HUDEP-2 (cell line): ENCODE results near the gene ACTC1.

Experiments used
- DNase-seq, 76 experiments: peaks; one replicate each; lab custom pipeline; 2025; ENCODE audit not compliant: unreplicated experiment in 76 of 76; lab: John Stamatoyannopoulos, UW

The ACTC1 gene

DNA sequence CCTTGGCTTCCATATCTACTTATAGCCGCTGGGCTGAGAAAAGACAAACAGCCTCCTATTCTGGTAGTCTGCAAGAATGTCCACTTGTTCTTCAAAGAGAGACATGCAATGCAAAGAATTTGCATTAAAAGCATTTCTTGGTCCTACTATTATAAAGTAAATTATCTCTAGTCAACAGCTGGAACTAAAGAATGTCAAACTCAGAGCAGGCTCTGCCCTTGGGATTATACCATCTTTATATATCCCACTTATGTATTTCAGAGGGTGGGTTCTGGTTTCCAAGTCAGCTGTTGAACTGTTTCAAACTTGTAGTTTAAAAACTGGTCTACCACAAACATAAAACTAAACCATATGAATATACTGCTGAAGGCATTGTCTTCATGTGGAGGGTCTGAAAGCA lies 7.0 kb upstream of the ACTC1 start:
- no peak for DNase-seq

DNA sequence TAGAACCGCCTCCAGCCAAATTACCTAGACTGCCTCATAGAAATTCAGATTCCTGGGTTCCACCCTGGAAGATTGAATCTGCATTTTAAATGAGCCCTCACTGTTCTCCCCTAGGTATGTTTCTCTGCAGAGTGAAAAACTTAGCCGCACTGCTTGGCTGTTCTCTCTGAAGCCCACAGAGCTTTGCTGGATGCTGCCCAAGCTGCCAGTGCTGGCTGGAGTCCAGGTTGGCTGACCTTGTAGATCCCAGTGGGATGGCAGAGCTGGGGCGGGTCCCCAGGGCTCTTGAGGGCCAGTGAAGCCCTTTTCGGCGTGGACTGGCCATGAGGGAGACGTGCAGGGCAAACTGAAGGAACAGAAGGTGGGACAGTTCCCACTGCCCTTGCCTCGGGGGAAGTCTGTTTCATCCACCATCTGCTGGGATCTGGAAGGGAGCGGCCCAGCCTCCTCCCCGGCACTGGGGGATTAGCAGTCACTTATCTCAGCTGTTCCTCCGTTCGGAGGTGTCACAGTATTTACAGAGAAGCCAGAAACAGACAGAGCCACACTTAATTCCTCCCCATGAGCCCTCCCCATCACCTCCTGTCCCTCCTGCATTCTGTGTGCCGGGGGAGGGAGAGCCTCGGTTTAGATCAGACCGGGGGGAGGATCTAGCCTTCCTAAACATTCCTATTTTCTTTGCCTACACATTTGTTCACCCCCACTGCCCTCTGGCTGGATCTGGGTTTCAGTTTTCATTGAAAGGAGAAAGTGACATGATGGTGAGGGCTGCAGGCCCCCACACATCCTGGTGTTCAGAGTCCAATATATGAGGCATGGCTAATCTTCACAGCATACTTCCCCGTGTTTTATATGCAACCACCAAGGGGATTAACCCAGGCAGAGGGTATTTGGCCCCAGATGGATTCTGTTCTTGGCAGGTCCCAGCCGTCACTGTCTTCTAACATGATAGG lies 4.1 kb upstream of the ACTC1 start:
- peak in 15 of 76 experiments; percentile 4 to 58 (median 37) for DNase-seq

DNA sequence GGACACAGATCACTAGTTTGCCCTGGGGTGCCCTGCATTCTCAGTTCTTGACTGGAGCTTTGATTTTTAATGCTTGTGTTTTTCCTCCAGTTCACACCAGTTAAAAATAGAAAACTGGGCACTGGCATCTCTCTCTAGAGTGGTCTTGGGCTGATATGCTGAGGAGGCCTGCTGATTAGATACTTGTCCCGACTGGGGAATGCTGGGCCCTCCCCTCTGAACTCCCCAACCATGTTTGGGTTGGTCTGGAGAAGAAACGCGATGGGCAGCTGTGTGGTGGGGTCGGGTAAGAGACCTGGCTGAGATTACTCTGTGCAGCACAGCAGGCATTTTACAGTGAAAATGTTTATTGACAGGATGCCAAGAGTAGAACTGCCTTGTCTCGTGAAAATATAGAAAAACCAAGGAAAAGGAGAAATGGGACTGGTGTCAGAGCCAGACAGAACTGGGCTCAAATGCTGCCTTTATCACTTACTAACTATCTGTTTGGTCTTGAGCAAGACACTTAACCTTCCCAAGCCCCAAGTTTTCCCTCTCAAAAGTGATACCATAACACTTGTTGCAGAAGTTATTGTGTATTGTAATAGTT lies 1.6 kb upstream of the ACTC1 start:
- DNase-seq: no peak

DNA sequence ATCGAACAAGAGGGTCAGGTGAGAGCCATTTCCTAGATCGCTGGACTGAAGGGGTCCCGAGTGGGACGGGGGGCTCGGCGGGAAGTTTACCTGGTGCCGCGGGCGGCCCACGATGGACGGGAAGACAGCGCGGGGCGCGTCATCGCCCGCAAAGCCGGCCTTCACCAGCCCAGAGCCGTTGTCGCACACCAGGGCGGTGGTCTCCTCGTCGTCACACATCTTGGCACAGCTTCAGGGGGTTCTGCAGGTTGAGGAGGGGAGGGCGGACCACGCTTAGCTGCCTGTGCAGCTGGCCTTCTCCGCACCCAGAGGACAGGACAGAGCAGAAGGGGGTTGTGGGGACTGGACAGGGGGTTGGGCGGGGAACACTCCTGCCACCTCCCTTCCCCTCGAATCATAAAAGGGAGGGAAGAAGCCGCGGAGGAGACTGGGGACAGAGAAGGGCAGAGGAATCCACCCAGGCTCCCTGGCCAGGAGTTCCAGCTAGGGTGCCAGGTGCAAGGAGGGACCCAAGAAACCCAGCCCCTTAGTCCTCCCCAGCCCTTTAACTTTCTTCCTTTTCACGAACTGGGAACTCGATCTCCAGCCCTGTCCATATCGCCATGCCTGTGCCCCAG lies 651 bp downstream of the ACTC1 start:
- no peak for DNase-seq

DNA sequence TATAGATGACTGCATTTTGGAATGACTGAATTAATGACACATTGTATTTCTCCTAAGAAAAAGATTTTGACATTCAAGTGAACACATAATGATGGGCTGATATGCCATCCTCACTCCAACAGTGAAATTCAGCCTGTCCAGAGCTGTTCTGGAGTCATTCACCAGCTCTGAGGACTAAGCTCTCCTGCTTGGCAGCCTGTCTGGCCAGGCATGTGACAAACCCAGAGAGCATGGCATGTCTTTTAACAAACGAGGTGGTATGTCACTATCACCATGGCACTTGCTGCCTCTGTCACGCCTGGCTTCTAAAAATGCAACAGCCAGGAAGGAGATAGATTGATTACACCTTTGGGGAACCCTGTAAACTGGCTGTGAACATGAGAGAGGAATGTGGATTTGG lies 1.4 kb downstream of the ACTC1 start:
- no peak for DNase-seq

DNA sequence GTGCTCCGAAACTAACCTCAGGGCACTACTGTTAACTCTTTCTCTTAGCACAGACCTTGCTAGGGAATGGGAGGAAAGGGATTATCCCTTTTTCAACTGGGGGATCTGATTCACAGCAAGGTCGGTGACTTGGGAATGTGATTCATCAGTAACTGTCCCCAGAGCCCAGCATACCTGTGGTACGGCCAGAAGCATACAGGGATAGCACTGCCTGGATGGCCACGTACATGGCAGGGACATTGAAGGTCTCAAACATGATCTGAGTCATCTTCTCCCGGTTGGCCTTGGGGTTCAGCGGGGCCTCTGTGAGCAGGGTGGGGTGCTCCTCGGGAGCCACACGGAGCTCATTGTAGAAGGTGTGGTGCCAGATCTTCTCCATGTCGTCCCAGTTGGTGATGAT lies 2.3 kb downstream of the ACTC1 start:
- no peak for DNase-seq

DNA sequence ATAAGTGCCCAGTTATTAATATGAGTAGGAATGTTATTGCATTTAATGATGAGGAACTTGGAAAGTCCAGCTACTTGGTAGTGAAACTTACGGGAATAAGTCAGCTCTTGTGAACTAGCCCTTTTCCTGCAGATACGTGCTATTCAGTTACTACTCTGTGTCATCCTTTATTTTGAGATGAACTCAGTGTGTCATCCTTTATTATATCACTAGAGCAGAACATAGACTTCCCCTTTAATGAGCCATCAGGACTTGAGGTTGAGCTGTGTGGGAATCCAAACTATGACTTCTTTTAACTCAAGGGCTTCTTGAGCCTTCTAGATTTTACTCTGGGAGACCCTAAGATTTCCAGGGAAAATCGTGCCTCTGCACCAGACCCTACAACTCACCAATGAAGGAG lies 3.6 kb downstream of the ACTC1 start:
- no peak for DNase-seq

DNA sequence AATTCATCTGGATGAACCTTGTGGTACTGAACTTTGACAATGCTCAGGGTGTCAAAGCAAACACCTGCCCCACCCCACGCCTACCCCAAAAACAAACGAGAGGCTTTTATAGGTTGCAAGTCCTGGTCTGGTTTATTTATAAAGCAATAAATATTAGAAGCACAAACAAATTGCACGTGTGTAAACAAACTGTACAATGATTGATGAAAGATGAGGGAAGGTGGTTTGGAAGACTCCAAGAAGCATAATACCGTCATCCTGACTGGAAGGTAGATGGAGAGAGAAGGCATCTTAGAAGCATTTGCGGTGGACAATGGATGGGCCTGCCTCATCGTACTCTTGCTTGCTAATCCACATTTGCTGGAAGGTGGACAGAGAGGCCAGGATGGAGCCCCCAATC lies 5.2 kb downstream of the ACTC1 start:
- DNase-seq: no peak

DNA sequence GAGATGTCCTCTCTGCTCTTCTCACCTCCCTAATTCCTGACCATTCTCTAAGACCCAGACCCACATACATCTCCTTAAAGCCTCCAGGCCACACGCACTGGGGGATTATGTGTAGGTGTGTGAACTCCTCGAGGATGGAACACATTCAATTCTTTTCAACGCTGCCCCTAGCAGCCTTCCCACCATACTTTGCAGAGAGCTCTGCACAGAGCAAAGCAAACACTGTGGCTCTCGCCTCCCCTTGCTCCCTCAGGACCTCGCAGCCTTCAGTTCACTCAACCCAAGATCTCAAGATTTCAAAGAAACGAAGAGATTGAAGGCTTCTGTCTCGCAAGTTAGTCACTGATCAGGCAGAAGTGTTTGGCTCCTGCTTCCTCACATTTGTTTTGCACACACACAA lies 6.0 kb downstream of the ACTC1 start:
- no peak for DNase-seq

DNA sequence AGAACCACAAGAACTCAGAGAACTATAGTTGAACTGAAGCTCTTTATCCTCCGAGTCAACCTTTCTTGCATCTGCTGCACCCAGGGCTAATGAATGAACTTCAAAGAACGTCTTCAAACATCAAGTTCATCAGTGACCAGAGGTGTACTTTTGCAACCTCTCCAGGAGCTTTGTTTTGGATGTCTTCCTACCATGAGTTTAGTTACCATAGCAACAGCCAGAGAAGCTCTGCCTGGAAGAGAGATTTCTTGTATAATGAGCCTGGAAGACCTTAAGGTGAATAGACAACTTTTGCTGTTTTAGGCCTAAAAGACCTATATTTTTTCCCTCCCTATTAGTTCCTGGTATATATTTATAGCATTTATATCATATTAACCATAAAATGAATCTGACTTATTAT lies 9.1 kb downstream of the ACTC1 start:
- DNase-seq: no peak

DNA sequence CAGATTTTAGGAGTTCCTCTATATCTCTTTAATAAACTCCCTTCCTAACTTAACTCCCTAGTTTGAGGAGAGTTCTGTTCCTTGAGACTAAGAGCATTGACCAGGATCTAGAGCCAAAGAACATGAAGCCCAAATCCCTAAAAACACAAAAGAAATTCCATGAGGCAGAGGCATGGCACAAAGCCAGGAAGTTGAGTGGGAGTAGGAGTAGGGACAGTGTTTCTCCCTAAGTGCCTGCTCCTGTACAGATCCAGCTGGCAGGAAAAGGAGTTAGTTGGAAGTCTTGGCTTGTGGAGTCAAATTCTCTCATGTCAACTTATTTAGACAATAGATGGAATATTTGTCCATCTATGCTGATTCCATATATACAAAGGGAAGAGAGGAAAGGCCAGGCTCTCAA lies 11.4 kb downstream of the ACTC1 start:
- DNase-seq: no peak

DNA sequence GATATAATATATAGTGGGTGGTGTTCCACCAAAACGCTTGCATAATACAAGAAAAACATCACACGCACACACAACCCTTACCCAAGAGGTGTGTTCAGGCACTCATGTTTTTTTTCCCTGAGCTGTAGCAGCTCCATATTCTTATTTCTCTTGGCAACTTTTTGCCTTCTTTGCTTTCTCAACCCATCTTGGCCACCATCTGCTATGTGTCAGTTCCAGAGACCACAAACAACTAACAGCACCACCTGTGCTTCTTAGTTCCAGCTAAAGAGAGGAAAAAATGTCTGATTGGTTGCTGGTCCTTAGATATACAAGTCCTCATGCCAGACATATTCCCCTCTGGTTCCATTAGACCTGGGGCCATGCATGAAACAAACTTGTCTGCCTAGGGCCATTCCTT lies 11.9 kb downstream of the ACTC1 start:
- no peak for DNase-seq

DNA sequence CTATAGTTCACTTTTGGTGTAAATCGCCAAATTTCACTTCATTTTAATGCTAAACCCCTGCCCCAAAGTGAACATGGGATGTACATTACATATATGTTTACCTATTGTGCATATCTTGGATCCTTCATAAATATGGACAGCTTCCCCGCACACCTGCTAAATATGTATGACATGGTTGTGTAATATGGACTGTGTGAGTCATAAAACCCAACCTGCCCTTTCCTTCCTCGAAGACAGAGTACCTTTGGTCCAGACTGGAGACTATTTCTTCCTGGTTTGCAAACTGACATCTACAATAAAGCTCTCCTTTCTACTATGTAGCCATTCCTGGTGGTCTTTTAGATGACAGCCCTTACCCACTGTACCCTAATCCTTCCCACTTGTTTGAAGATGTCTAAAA lies 12.4 kb downstream of the ACTC1 start:
- no peak for DNase-seq

DNA sequence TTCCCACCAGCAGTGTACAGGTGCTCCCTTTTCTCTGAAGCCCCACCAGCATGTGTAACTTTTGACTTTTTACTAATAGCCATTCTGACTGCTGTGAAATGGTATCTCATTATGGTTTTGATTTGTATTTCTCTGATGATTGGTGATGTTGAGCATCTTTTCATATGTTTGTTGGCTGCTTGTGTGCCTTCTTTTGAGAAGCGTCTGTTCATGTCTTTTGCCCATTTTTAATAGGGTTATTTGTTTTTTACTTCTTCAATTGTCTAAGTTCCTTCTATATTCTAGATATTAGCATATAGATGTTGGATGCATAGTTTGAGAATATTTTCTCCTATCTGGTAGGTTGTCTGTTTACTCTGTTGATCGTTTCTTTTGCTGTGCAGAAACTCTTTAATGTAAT lies 14.6 kb downstream of the ACTC1 start:
- DNase-seq: no peak

DNA sequence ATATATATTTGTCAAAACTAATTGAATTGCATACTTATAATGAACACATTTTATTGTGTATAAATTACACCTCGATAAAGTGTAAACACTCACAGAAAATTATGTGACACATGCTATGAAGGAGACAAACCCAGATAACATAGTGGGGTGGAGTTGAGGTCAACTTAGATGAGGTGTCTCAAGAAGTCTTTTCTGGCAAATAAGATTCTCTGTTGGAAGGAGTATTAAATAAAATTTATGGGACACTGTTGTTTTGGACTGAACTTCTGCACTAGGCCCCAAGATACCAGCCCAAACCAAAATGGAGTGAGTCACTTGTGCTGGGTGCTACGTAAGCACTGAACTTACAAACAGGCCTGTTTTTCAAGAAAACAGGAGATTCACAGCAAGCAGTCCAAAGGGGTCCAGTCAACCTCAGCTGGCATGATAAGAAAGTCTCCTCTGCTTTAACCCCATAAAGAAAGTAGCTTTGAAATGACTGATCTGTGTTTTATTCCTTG lies 18.7 kb downstream of the ACTC1 start:
- no peak for DNase-seq

DNA sequence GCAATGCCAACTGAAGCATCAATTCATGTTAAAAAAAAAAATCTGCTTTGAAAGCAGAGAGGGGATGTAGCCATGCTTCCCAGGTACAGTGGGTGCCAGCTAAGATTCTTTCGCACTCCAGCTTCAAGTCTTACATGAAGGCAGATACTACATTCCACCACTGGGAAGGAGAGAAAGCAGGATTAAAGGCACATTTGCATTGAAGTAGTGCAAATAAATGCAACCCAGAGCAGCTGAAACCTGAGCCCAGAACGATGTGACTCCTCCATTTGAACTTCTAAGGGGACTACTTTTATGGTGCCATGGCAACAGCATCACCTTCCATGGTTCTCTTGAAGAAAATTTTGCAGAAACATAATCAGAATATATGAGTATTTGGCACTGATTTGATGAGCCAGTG lies 21.4 kb downstream of the ACTC1 start:
- no peak for DNase-seq

DNA sequence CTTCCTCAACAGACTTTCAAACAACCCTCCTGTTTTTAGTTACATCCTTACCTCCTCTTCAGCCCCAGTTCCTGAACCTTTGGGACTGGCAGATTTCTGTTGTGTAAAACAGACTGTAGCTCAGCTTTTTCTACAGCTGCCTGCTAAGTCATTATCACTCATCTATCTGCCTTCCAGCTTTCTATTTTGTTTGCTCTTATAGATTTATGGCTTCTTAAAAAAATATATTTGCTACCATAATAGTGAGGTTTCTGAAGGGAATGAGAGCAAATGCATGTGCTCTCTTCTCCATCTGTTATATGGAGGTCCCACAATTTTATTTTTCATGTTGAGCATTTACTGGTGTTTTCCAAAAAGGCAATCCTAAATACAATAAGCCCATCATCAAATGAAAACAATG lies 22.3 kb downstream of the ACTC1 start:
- DNase-seq: no peak

DNA sequence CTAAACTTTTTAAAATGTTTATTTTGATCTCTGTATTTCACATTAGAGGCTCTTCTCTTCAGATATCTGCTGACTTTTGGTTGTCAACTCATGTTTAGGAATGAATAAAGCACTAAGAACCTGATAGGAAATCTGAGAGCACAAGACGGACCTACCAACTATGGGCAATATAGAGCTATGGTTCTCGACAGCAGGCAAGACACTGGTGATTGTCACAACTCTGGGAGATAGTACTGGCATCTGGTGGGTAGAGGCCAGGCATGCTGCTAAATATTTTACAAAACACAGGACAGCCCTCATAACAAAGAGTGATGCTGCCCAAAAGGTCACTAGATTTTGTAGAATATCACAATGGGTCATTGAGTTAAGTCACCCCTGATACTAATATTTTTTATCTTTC lies 23.0 kb downstream of the ACTC1 start:
- DNase-seq: no peak

DNA sequence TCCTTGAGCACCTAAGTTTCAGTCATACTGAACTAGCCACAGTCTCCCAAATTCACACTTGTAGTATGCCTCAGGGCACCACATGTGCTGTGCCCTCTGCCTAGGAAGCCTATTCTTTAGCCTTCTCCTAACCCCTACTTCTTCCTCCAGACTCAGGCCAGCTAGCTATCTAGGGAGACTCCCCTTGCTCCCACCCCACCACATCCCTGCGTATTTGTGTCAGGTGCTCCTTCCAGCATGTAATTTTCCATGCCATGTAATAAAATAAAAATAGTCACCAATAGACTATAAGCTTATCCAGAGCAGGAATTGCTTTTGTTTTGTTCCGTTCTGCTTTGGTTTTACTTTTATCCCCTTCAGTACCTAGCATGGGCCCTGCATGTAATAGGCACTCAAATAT lies 25.6 kb downstream of the ACTC1 start:
- DNase-seq: no peak

DNA sequence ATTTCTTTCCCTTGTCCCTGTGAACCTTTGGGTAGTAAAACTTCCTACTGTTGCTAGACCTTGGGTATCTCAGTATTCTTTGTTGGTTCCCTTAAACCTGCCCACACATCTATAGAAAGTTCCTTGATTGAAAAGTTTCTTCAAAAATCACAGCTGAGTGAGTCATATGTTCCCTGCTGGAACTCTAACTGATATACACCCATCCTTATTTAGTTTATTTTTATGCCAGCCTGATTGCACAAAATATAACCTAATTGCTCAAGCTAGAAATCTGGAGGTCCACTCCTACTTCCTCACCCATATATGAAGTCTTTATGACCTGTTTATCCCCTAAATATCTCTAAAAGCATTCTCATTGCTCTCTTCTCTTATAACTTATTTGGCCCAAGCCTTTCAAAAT lies 26.8 kb downstream of the ACTC1 start:
- DNase-seq: no peak

DNA sequence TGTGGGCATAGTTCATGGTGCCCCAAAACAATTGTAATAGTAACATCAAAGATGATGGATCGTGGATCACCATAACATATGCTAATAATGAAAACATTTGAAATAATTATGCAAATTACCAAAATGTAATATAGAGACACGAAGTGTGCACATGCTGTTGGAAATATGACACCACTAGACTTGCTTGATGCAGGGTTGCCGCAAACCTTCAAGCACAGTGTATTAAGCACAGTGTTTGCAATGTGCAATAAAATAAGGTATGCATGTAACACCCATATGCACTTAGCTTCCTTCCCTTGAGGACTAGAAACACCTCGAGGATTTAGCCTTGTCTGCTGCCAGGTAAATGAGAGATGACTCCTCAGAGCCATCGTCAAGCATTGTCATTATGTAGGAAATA lies 29.6 kb downstream of the ACTC1 start:
- DNase-seq: no peak

DNA sequence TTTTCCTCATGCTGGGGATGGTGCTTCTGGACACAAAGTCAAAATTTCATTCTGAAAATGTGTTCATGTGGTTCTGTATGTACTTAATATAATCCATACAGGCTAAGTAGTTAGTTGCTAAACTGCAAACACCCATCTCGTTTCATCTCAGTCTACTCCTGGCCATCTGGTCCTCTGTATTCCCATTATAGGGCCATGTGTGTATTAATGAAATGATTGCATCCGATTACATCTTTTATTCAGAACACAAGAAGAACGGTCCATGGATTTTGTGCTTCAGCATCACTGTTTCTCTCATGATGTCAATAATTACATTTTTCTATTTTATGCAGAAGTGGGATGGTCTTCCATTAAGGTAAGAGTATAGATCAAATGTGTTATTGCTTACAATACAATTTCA lies 34.4 kb downstream of the ACTC1 start:
- DNase-seq: no peak
